ENCODE results near the gene SLC25A52. TPM values are rescaled to one million over a fixed set of nuclear protein-coding genes. Genes with fewer than 3 reads are reported as not detected.
"Not testable (repeated sequence)": the region's sequence is repeated elsewhere in the genome, so short reads cannot be mapped to it uniquely, and the experiment has no call there.

SLC25A52 gene
- total and polyA plus RNA-seq, 9 of the 15 experiments (the other 6 are each of a cell fraction or from before 2014, with no cell fraction given), result not detected

GRCh38 chr18:31744321-31745067, 16.2 kb downstream of the SLC25A52 start (continued):
- no peak for TF ChIP-seq REST (IDR thresholded peaks at IDR 0.05; ENCODE audit: borderline replicate concordance)
- no peak for TF ChIP-seq REST (CRISPR knock-in tag; IDR thresholded peaks at IDR 0.05; ENCODE audit: low read depth)

- DNase-seq (ENCODE audit: extremely low read depth in 1 of 4, low spot score in 3 of 4); FAIRE-seq; H2AFZ ChIP-seq (ENCODE audit: low read depth, low read length); H3K9ac ChIP-seq (ENCODE audit: insufficient read depth in 1 of 2, low read depth in 2 of 2, low read length in 2 of 2); H3K4me3 ChIP-seq; H3K27ac ChIP-seq (ENCODE audit: extremely low read depth, low read depth, low read length); H4K20me1 ChIP-seq (replicated peaks; ENCODE audit: control insufficient read depth, insufficient read depth, low read length); H3K79me2 ChIP-seq (ENCODE audit: control insufficient read depth, insufficient read depth, low read length); H3K4me2 ChIP-seq (ENCODE audit: insufficient read depth, low read length); intact Hi-C loops (cut with micrococcal nuclease); H3K4me1 ChIP-seq (replicated peaks in 1 of 2; ENCODE audit: control insufficient read depth in 2 of 2, insufficient read depth in 2 of 2, low read length in 2 of 2); H3K36me3 ChIP-seq (ENCODE audit: control insufficient read depth, insufficient read depth, low read length); H3K9me1 ChIP-seq (ENCODE audit: control insufficient read depth, insufficient read depth, low read length); ATAC-seq; BruUV-seq (replicated peaks); POLR2A ChIA-PET: not testable (repeated sequence)
- Histone ChIP-seq H3K27me3 (ENCODE audit: control insufficient read depth in 2 of 2, insufficient read depth in 2 of 2, low read length in 2 of 2) (peaks cover 15 to 16% of the 10 kb centered on the region in 2 experiments; a peak in 3 of 5 replicates), H3K9me3 (replicated peaks; ENCODE audit: control insufficient read depth, insufficient read depth, low read depth, low read length) (peaks cover 15% of the 10 kb centered on the region)
- in situ Hi-C loops (cut with MboI), result loop anchor here (10.0 kb wide), 1 partner anchor 211 kb away; no protein-coding TSS in a partner anchor
- 11% methylated on average over 3 of the region's 5 CpGs for WGBS (ENCODE audit: insufficient coverage, low coverage, missing lambda C conversion rate)
- CTCF ChIA-PET (ENCODE audit: low intra/inter-chr PET ratio), result interaction anchor here (0.7 to 1.0 kb wide), 2 partner anchors 76 to 1354 kb away, joined by 3 to 4 read pairs; no protein-coding TSS in a partner anchor
Observed at GRCh38 chr18:31743600-31743999, 17.1 kb downstream of the SLC25A52 start.

All from K562 (cell line).